ENCODE results near the gene RAPGEF3. TPM values are rescaled to one million over a fixed set of nuclear protein-coding genes. Genes with fewer than 3 reads are reported as not detected.

RAPGEF3 gene
- total and polyA plus RNA-seq, 3 donors from 2014 or later, result 13.9 to 30.2 (median 24.6) TPM

DNA sequence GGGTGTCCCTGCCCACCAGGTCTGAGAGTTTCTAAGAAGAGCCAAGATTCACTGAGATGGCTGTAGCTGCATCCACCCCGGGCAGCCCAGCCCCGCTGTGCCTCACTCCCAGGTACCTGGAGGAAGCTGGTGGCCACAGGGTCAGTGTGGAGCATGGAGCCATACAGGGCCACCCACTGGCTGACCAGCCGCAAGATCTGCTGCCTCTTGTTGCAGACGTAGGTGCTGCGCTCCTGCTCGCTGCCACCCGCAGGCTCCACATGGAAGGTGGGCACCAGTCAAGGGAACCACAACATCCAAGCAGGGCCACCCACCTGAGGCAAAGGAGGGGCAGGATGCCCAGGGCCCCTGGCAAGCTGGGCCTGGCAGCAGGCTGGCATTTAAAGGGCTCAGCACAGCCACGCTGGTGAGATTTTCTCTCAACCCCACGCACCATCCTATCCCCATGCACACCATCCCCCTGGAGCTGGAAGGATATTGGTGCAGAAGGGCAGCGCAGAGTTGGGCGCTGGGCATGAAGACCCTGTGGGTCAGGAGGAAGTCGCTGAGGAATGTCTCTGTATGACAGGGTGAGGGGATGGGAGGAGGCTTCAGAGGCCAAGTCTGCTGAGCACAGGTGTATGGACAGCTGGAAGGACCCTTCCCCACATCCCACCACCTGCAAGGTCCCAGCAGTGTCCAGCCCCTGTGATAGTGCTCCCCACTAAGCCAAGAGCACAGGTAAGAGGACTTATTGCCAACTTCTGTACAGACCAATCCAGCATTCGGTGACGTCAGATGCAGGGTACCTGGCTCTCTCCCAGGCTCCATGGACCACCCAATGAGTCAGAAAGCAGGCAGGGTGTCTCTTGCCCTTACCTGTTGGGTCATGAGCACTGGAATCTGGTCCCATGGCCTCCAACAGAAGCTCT, 10.8 kb downstream of the RAPGEF3 start:
- DNase-seq, result no peak
- Histone ChIP-seq H3K4me3 (no peak overlapping the region), H3K27me3 (no peaks in the 10 kb centered on the region), H3K36me3 (ENCODE audit: low read depth, missing control alignments) (no peaks in the 10 kb centered on the region), H3K4me1 (peaks cover 7% of the 10 kb centered on the region), H3K27ac (no peak overlapping the region), H3K9me3 (no peaks in the 10 kb centered on the region)
- intact Hi-C loops (cut with DNase I; ENCODE audit: low total_unique reads), result no loop called here
- TF ChIP-seq POLR2A (IDR thresholded peaks at IDR 0.05), result no peak
- TF ChIP-seq, protein P1, sequence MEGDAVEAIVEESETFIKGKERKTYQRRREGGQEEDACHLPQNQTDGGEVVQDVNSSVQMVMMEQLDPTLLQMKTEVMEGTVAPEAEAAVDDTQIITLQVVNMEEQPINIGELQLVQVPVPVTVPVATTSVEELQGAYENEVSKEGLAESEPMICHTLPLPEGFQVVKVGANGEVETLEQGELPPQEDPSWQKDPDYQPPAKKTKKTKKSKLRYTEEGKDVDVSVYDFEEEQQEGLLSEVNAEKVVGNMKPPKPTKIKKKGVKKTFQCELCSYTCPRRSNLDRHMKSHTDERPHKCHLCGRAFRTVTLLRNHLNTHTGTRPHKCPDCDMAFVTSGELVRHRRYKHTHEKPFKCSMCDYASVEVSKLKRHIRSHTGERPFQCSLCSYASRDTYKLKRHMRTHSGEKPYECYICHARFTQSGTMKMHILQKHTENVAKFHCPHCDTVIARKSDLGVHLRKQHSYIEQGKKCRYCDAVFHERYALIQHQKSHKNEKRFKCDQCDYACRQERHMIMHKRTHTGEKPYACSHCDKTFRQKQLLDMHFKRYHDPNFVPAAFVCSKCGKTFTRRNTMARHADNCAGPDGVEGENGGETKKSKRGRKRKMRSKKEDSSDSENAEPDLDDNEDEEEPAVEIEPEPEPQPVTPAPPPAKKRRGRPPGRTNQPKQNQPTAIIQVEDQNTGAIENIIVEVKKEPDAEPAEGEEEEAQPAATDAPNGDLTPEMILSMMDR (IDR thresholded peaks at IDR 0.05), result no peak
- 88 to 93% methylated on average over 9 to 14 of the region's 14 CpGs for WGBS, 2 donors

DNA sequence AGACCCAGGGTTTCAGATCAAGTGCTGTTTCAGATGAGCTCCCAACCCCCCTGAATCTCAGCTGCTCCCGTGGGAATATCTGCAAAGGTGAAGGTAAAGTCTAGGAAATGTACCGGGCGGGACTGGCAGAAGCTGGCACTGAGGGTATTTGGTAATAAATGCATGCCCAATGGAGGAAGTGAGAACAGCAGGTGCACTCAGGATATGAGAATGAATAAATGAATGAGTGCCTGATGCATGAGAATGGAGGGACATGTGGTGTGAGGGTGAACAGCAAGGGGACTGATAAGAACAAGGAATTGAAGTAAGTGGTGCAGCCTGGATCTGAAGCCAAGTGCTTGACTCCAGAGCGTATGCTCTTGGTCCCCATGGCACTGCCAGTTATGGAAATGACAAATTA, 11.6 kb downstream of the RAPGEF3 start:
- Histone ChIP-seq H3K4me3 (no peak overlapping the region), H3K27ac (no peak overlapping the region), H3K36me3 (ENCODE audit: low read depth, missing control alignments) (no peaks in the 10 kb centered on the region), H3K27me3 (no peaks in the 10 kb centered on the region), H3K4me1 (peaks cover 4% of the 10 kb centered on the region), H3K9me3 (no peaks in the 10 kb centered on the region)
- no peak for DNase-seq
- TF ChIP-seq, protein P1 (IDR thresholded peaks at IDR 0.05), result no peak
- TF ChIP-seq POLR2A (IDR thresholded peaks at IDR 0.05), result no peak
- intact Hi-C loops (cut with DNase I; ENCODE audit: low total_unique reads), result no loop called here
- WGBS, 2 donors, result 87 to 88% methylated on average over 4 of the region's 4 CpGs

DNA sequence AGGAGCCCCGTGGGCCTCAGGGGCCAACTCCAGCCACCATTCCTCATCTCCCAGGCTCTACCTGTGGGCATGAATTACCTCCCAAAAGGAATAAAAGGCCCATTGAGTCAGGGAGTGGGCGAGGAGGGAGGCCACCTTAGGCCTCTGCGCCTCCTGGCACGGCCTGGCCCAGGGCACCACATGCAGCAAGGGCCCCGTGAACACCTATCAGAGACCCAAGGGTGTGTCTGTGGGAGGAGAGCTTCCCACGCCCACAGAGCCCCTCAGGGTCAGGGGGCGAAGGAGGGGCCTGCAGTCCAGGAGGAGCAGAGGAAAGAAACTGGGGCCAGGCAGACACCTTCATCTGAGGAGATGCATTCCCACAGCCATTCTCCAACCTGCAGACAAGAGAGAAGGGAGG, 12.2 kb downstream of the RAPGEF3 start:
- H3K4me3 ChIP-seq, result no peak overlapping the region
- no peaks in the 10 kb centered on the region for H3K27me3 ChIP-seq
- DNase-seq, result no peak
- intact Hi-C loops (cut with DNase I; ENCODE audit: low total_unique reads), result no loop called here
- 79 to 93% methylated on average over 4 to 7 of the region's 7 CpGs for WGBS, 2 donors
- no peaks in the 10 kb centered on the region for H3K9me3 ChIP-seq
- peaks cover 8% of the 10 kb centered on the region for H3K4me1 ChIP-seq
- no peak overlapping the region for H3K27ac ChIP-seq
- H3K36me3 ChIP-seq (ENCODE audit: low read depth, missing control alignments), result no peaks in the 10 kb centered on the region
- no peak for TF ChIP-seq POLR2A (IDR thresholded peaks at IDR 0.05)
- TF ChIP-seq, protein P1 (IDR thresholded peaks at IDR 0.05), result no peak

DNA sequence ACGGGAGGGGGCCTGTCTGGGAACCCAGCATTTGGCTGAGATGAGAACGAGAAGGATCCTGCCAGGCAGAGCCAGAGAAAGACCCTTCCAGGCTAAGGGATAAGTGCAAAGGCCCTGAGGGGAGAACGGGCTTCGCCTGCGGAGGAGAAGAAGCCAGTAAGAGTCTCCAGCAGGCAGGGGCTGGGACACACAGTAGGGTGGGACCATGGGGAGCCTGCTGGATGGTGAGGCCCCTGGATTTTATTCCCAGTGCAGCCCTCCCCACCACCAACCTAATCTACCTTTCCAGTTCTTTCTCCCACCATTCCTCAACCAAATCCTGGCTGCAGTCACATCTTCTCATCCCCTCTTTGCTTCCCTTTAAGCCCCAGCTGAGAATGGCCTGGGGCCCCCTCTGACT, 12.6 kb downstream of the RAPGEF3 start:
- 83 to 85% methylated on average over 5 of the region's 5 CpGs for WGBS, 2 donors
- Histone ChIP-seq H3K27ac (no peak overlapping the region), H3K36me3 (ENCODE audit: low read depth, missing control alignments) (no peaks in the 10 kb centered on the region), H3K4me1 (peaks cover 12% of the 10 kb centered on the region), H3K27me3 (no peaks in the 10 kb centered on the region), H3K4me3 (no peak overlapping the region), H3K9me3 (no peaks in the 10 kb centered on the region)
- TF ChIP-seq POLR2A (IDR thresholded peaks at IDR 0.05), result no peak
- TF ChIP-seq, protein P1 (IDR thresholded peaks at IDR 0.05), result no peak
- intact Hi-C loops (cut with DNase I; ENCODE audit: low total_unique reads), result no loop called here
- DNase-seq, result no peak
